ENCODE measurements around the gene STON2.

- no peak for TF ChIP-seq CTCF (IDR thresholded peaks at IDR 0.05)
- TF ChIP-seq POLR2A (IDR thresholded peaks at IDR 0.05) = no peak
Observed at GRCh38 chr14:81298122-81298521, 102.0 kb downstream of the STON2 start.
